ENCODE measurements around the gene NTSR1. TPM values are rescaled to one million over a fixed set of nuclear protein-coding genes. Genes with fewer than 3 reads are reported as not detected.

Gene NTSR1
- total and polyA plus RNA-seq, 4 donors, result 0.03 to 0.33 (median 0.08) TPM; not detected in 1

- H3K27ac ChIP-seq (ENCODE audit: low read depth in 1 of 2, low read length in 2 of 2), result peak overlapping the region; percentile 78 to 80
- H3K4me3 ChIP-seq (ENCODE audit: low read depth in 1 of 3, low read length in 3 of 3), result peak overlapping the region; percentile 20 to 56 (median 30)
- no peaks in the 10 kb centered on the region for H3K9me3 ChIP-seq (ENCODE audit: control insufficient read depth in 4 of 4, low read length in 3 of 4)
- H3K4me1 ChIP-seq (ENCODE audit: control insufficient read depth in 4 of 4, insufficient read depth in 4 of 4, low read length in 3 of 4), result peaks cover 23 to 48% (median 33%) of the 10 kb centered on the region in 4 donors
- no peaks in the 10 kb centered on the region for H3K27me3 ChIP-seq (ENCODE audit: control insufficient read depth in 4 of 4, insufficient read depth in 4 of 4, low read length in 3 of 4)
- WGBS, result 68% methylated on average over 24 of the region's 24 CpGs
- no peak overlapping the region for H3K9ac ChIP-seq (ENCODE audit: low read depth in 1 of 2, low read length in 2 of 2)
- DNase-seq (ENCODE audit: low spot score), result no peak
- H3K36me3 ChIP-seq (ENCODE audit: control insufficient read depth in 4 of 4, insufficient read depth in 3 of 4, low read depth in 1 of 4, low read length in 3 of 4), result no peaks in the 10 kb centered on the region
- TF ChIP-seq JUND (IDR thresholded peaks at IDR 0.05), result no peak
- TF ChIP-seq CTCF (IDR thresholded peaks at IDR 0.05; ENCODE audit: low read depth, low read length, missing input control), result no peak
- TF ChIP-seq SP1 (IDR thresholded peaks at IDR 0.05), result no peak
- TF ChIP-seq HNF4A (conservative IDR thresholded peaks at IDR 0.05), result no peak
- no peak for TF ChIP-seq HNF4G (IDR thresholded peaks at IDR 0.05)
- no peak for TF ChIP-seq GABPA (IDR thresholded peaks at IDR 0.05 in 1 of 2, conservative IDR thresholded peaks at IDR 0.05 in 1 of 2)
- no peak for TF ChIP-seq YY1 (IDR thresholded peaks at IDR 0.05)
These were observed 67.5 kb downstream of the NTSR1 start for GRCh38 chr20:62776035-62776691.

- H3K27me3 ChIP-seq (ENCODE audit: control insufficient read depth in 4 of 4, insufficient read depth in 4 of 4, low read length in 3 of 4), result no peaks in the 10 kb centered on the region
- no peak overlapping the region for H3K9ac ChIP-seq (ENCODE audit: low read depth in 1 of 2, low read length in 2 of 2)
- peak; percentile 32 for TF ChIP-seq SP1 (IDR thresholded peaks at IDR 0.05)
- TF ChIP-seq RAD21 (IDR thresholded peaks at IDR 0.05), result no peak
- peak; percentile 11 for TF ChIP-seq HNF4G (IDR thresholded peaks at IDR 0.05)
- TF ChIP-seq NR2F2 (IDR thresholded peaks at IDR 0.05), result no peak
- TF ChIP-seq REST (IDR thresholded peaks at IDR 0.05), result peak; percentile 52
- TF ChIP-seq ATF3 (IDR thresholded peaks at IDR 0.05), result no peak
- TF ChIP-seq MAX (IDR thresholded peaks at IDR 0.05), result no peak
- TF ChIP-seq JUND (IDR thresholded peaks at IDR 0.05), result no peak
- TF ChIP-seq TAF1 (conservative IDR thresholded peaks at IDR 0.05), result no peak
- no peak for TF ChIP-seq FOXA1 (IDR thresholded peaks at IDR 0.05)
- no peak for TF ChIP-seq ZBTB33 (IDR thresholded peaks at IDR 0.05)
- TF ChIP-seq CTCF (IDR thresholded peaks at IDR 0.05; ENCODE audit: low read depth, low read length, missing input control), result no peak
- TF ChIP-seq RXRA (IDR thresholded peaks at IDR 0.05), result peak; percentile 60 to 83
- TF ChIP-seq EGR1 (IDR thresholded peaks at IDR 0.05; ENCODE audit: low read depth in 2 of 2), result peak; percentile 11 to 70
- peak; percentile 35 to 37 for TF ChIP-seq HNF4A (conservative IDR thresholded peaks at IDR 0.05)
- TF ChIP-seq YY1 (IDR thresholded peaks at IDR 0.05), result no peak
- peak in 1 of 2 donors; percentile 88 for TF ChIP-seq GABPA (IDR thresholded peaks at IDR 0.05 in 1 of 2, conservative IDR thresholded peaks at IDR 0.05 in 1 of 2)
- no peaks in the 10 kb centered on the region for H3K9me3 ChIP-seq (ENCODE audit: control insufficient read depth in 4 of 4, low read length in 3 of 4)
- peak overlapping the region; percentile 20 to 56 (median 30) for H3K4me3 ChIP-seq (ENCODE audit: low read depth in 1 of 3, low read length in 3 of 3)
- peak overlapping the region; percentile 78 to 80 for H3K27ac ChIP-seq (ENCODE audit: low read depth in 1 of 2, low read length in 2 of 2)
- H3K4me1 ChIP-seq (ENCODE audit: control insufficient read depth in 4 of 4, insufficient read depth in 4 of 4, low read length in 3 of 4), result peaks cover 21 to 41% (median 27%) of the 10 kb centered on the region in 4 donors
- no peak for DNase-seq (ENCODE audit: low spot score)
- H3K36me3 ChIP-seq (ENCODE audit: control insufficient read depth in 4 of 4, insufficient read depth in 3 of 4, low read depth in 1 of 4, low read length in 3 of 4), result no peaks in the 10 kb centered on the region
- 53% methylated on average over 14 of the region's 14 CpGs for WGBS
These were observed 68.3 kb downstream of the NTSR1 start for GRCh38 chr20:62776692-62777527.
